ENCODE results near the gene SLC11A2. TPM values are rescaled to one million over a fixed set of nuclear protein-coding genes. Genes with fewer than 3 reads are reported as not detected.

Gene SLC11A2
- total and polyA plus RNA-seq, 2 of the 4 experiments (the other 2 are of a cell fraction): 28.0 to 45.3 TPM

DNA sequence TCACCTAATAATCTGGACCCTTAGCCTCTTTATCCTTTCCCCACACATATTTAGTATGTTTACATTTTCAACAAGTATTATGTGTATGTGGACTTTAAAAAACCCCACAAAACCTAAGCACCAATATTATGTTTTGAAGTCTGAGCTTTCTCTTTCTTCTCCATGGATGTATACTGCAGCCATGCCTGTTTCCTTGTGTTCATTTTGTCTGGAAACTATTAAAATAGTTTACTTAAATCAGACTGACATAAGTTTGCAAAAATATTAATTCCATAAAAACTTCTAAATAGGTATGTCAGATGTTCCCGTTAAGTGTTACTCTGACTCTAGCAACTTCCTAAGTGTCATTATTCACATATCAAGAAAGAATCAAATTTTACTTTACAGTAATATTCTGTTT is 70.9 kb downstream of the SLC11A2 start:
- no peak for TF ChIP-seq MAFK (IDR thresholded peaks at IDR 0.05; ENCODE audit: low read depth, low read length)
- TF ChIP-seq USF2 (IDR thresholded peaks at IDR 0.05; ENCODE audit: low read depth, low read length): no peak
- TF ChIP-seq, protein P1, sequence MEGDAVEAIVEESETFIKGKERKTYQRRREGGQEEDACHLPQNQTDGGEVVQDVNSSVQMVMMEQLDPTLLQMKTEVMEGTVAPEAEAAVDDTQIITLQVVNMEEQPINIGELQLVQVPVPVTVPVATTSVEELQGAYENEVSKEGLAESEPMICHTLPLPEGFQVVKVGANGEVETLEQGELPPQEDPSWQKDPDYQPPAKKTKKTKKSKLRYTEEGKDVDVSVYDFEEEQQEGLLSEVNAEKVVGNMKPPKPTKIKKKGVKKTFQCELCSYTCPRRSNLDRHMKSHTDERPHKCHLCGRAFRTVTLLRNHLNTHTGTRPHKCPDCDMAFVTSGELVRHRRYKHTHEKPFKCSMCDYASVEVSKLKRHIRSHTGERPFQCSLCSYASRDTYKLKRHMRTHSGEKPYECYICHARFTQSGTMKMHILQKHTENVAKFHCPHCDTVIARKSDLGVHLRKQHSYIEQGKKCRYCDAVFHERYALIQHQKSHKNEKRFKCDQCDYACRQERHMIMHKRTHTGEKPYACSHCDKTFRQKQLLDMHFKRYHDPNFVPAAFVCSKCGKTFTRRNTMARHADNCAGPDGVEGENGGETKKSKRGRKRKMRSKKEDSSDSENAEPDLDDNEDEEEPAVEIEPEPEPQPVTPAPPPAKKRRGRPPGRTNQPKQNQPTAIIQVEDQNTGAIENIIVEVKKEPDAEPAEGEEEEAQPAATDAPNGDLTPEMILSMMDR (conservative IDR thresholded peaks at IDR 0.05; ENCODE audit: low read depth, low read length): no peak
- TF ChIP-seq RFX5 (IDR thresholded peaks at IDR 0.05; ENCODE audit: low read depth, low read length): no peak
- TF ChIP-seq BHLHE40 (IDR thresholded peaks at IDR 0.05; ENCODE audit: low read depth, low read length): no peak
- no peak for TF ChIP-seq FOS (IDR thresholded peaks at IDR 0.05; ENCODE audit: low read depth, low read length)
- no peak for TF ChIP-seq SMC3 (IDR thresholded peaks at IDR 0.05; ENCODE audit: low read depth, low read length)
- no peak for TF ChIP-seq NFE2L2 (IDR thresholded peaks at IDR 0.05; ENCODE audit: low read depth, low read length)
- TF ChIP-seq POLR2A (IDR thresholded peaks at IDR 0.05; ENCODE audit: low read depth, low read length): no peak
- no peak for TF ChIP-seq RCOR1 (IDR thresholded peaks at IDR 0.05; ENCODE audit: insufficient replicate concordance, low read length)
- TF ChIP-seq MAZ (IDR thresholded peaks at IDR 0.05; ENCODE audit: borderline replicate concordance, low read depth, low read length): no peak
- Histone ChIP-seq H2AK5ac (ENCODE audit: low read depth, low read length) (no peak overlapping the region), H3K4me1 (ENCODE audit: control insufficient read depth, insufficient read depth, low read length) (no peaks in the 10 kb centered on the region), H3K14ac (replicated peaks; ENCODE audit: low read depth, low read length) (no peak overlapping the region), H2BK20ac (ENCODE audit: low read depth, low read length) (no peak overlapping the region), H3K4me3 (ENCODE audit: insufficient read depth, low read depth, low read length) (no peak overlapping the region), H2BK5ac (ENCODE audit: low read depth, low read length, poor library complexity, severe bottlenecking) (no peak overlapping the region), H3K9me1 (ENCODE audit: insufficient read depth, low read length) (no peaks in the 10 kb centered on the region), H4K20me1 (ENCODE audit: insufficient read depth, low read length) (no peaks in the 10 kb centered on the region), H2BK15ac (ENCODE audit: low read depth, low read length) (no peak overlapping the region), H3K56ac (ENCODE audit: extremely low read depth, insufficient read depth, low read length) (no peak overlapping the region), H3K23ac (ENCODE audit: low read depth, low read length) (no peak overlapping the region), H3K9ac (ENCODE audit: low read depth, low read length) (no peak overlapping the region), H2AK9ac (replicated peaks; ENCODE audit: low read depth, low read length, poor library complexity) (no peak overlapping the region), H3K18ac (ENCODE audit: low read depth, low read length) (no peak overlapping the region), H3K9me3 (ENCODE audit: control insufficient read depth, insufficient read depth, low read length) (no peaks in the 10 kb centered on the region), H3K4ac (ENCODE audit: low read depth, low read length) (no peak overlapping the region), H4K91ac (ENCODE audit: insufficient read depth, low read depth, low read length) (no peak overlapping the region), H2AFZ (replicated peaks; ENCODE audit: low read length, poor library complexity) (no peak overlapping the region), H3K79me1 (ENCODE audit: low read depth in 1 of 2, low read length in 2 of 2) (no peaks in the 10 kb centered on the region), H3K27me3 (ENCODE audit: control insufficient read depth, insufficient read depth, low read length) (no peaks in the 10 kb centered on the region), H3K27ac (ENCODE audit: insufficient read depth, low read length) (no peak overlapping the region), H4K5ac (ENCODE audit: low read depth, low read length) (no peak overlapping the region), H4K8ac (ENCODE audit: low read depth in 2 of 2, low read length in 2 of 2) (no peak overlapping the region), H3K4me2 (ENCODE audit: low read depth, low read length) (no peak overlapping the region), H3K36me3 (ENCODE audit: control insufficient read depth, insufficient read depth, low read length) (no peaks in the 10 kb centered on the region), H2BK120ac (ENCODE audit: low read depth, low read length) (no peak overlapping the region)
- intact Hi-C loops (cut with micrococcal nuclease): no loop called here
- ChIA-PET POLR2A (ENCODE audit: unreplicated experiment) (no interaction called here), CTCF (no interaction called here)
- no peak for DNase-seq
- dilution Hi-C loops (cut with HindIII; ENCODE audit: low sequenced_read_pairs, unreplicated experiment): no loop called here
- no peak for ATAC-seq (ENCODE audit: low read depth)
- in situ Hi-C loops (cut with MboI; ENCODE audit: low sequenced_read_pairs): no loop called here
- WGBS, 2 experiments (ENCODE audit: extremely low coverage in 2 of 2, insufficient read length in 1 of 2): no CpG with 5 or more reads among the region's 1 CpG
- BruUV-seq (replicated peaks): no TSS peak
